Keratinocyte (primary cell): ENCODE data around the gene ELFN2. TPM values are rescaled to one million over a fixed set of nuclear protein-coding genes. Genes with fewer than 3 reads are reported as not detected.

Experiments
- DNase-seq: peaks from one replicate; pipeline ENCODE4 v3.0.0-alpha.2; 2011; ENCODE audit warnings: low read depth, missing footprints, low spot score
- FAIRE-seq: peaks from 2 replicates; lab custom pipeline; 2011; peaks lifted over from hg19 to GRCh38; lab: Jason Lieb, UNC
- H2AFZ ChIP-seq: 2 replicates; pipeline ENCODE4 v1.6.0; 2012; ENCODE audit warnings: low read length, control low read depth, inconsistent platforms; ENCODE audit not compliant: control insufficient read depth
- H3K27ac ChIP-seq: 2 replicates; pipeline ENCODE4 v1.5.1; 2011; ENCODE audit warnings: low read length; ENCODE audit not compliant: control insufficient read depth, insufficient read depth
- H3K27me3 ChIP-seq: 3 replicates; pipeline ENCODE4 v1.6.0; 2011; ENCODE audit warnings: low read length; ENCODE audit not compliant: control insufficient read depth, insufficient read depth; ENCODE audit errors: extremely low read depth
- H3K36me3 ChIP-seq, 2 experiments: 2 replicates in 1 of 2; 3 replicates in 1 of 2; pipeline ENCODE4 v1.5.1; 2011; ENCODE audit warnings: low read length in 2 of 2, mild to moderate bottlenecking in 1 of 2; ENCODE audit not compliant: control insufficient read depth in 2 of 2, insufficient read depth in 2 of 2; ENCODE audit errors: extremely low read depth in 1 of 2
- H3K4me1 ChIP-seq: 3 replicates; pipeline ENCODE4 v1.5.1; 2011; ENCODE audit warnings: low read length; ENCODE audit not compliant: control insufficient read depth, insufficient read depth; ENCODE audit errors: extremely low read depth
- H3K4me2 ChIP-seq: 3 replicates; pipeline ENCODE4 v1.6.0; 2011; ENCODE audit warnings: low read depth, low read length; ENCODE audit not compliant: control insufficient read depth, insufficient read depth; ENCODE audit errors: extremely low read depth
- H3K4me3 ChIP-seq, 3 experiments: fragments of 200-600 bp in 1 of 3; sonication (generic) in 1 of 3; 2 replicates in 2 of 3; 3 replicates in 1 of 3; pipeline ENCODE4 v1.5.1; 2011 to 2016; ENCODE audit warnings: low read length in 3 of 3, mild to moderate bottlenecking in 3 of 3, control low read depth in 2 of 3, inconsistent platforms in 1 of 3, low read depth in 1 of 3, mixed read lengths in 1 of 3, mixed run types in 1 of 3, moderate library complexity in 1 of 3; ENCODE audit not compliant: control insufficient read depth in 2 of 3, insufficient read depth in 2 of 3; ENCODE audit errors: extremely low read depth in 1 of 3
- H3K79me2 ChIP-seq: 2 replicates; pipeline ENCODE4 v1.6.0; 2012; ENCODE audit warnings: low read length; ENCODE audit not compliant: control insufficient read depth, insufficient read depth
- H3K9ac ChIP-seq: 3 replicates; pipeline ENCODE4 v1.6.0; 2011; ENCODE audit warnings: low read length; ENCODE audit not compliant: control insufficient read depth, insufficient read depth; ENCODE audit errors: extremely low read depth
- H3K9me1 ChIP-seq: 3 replicates; pipeline ENCODE4 v1.6.0; 2011; ENCODE audit warnings: low read length; ENCODE audit not compliant: control insufficient read depth, insufficient read depth; ENCODE audit errors: extremely low read depth
- H3K9me3 ChIP-seq: 2 replicates; pipeline ENCODE4 v1.5.1; 2012; ENCODE audit warnings: low read depth, low read length; ENCODE audit not compliant: control insufficient read depth
- H4K20me1 ChIP-seq: 3 replicates; pipeline ENCODE4 v1.6.0; 2011; ENCODE audit warnings: low read length; ENCODE audit not compliant: control insufficient read depth, insufficient read depth; ENCODE audit errors: extremely low read depth
- EZH2 ChIP-seq: IDR thresholded peaks from one replicate; pipeline ENCODE4 v1.6.1; 2012; ENCODE audit warnings: inconsistent platforms, mild to moderate bottlenecking, low read length, moderate library complexity
- dilution Hi-C: fragments of 300-500 bp; cut with MboI; formaldehyde crosslinking; loops from one replicate; pipeline ENCODE4 v1.7.0; 2020; ENCODE audit warnings: low sequenced_read_pairs; ENCODE audit not compliant: extremely low pct_ligation_motif_present
- polyA plus RNA-seq, 5 experiments: library from polyadenylated mRNA; depleted of rRNA in 3 of 5; stranded (reverse) in 3 of 5; stranded (forward) in 1 of 5; unstranded in 1 of 5; fragments of >200 nt; gene quantifications; 1 replicate in 1 of 5; 2 replicates in 3 of 5; 3 replicates in 1 of 5; pipeline versions ENCODE4 v1.2.1 to v1.2.3, GENCODE V29; 2011 to 2012; ENCODE audit warnings: missing spikeins in 2 of 5, low read depth in 1 of 5, low replicate concordance in 1 of 5
- TF ChIP-seq, protein P1 (sequence below), 3 experiments: IDR thresholded peaks in 1 of 3; conservative IDR thresholded peaks in 1 of 3; optimal IDR thresholded peaks in 1 of 3; 2 replicates in 2 of 3; 3 replicates in 1 of 3; pipeline versions ENCODE3 to v1.5.1; 2011; ENCODE audit warnings: low read length in 3 of 3, mild to moderate bottlenecking in 3 of 3, moderate library complexity in 2 of 3, control low read depth in 1 of 3, inconsistent platforms in 1 of 3; ENCODE audit not compliant: insufficient read depth in 2 of 3; ENCODE audit errors: extremely low read depth in 1 of 3

The ELFN2 gene
- polyA plus RNA-seq, 1 donor (not counting 4 experiments of a cell fraction or from before 2014, with no cell fraction given), result 0.13 TPM

DNA sequence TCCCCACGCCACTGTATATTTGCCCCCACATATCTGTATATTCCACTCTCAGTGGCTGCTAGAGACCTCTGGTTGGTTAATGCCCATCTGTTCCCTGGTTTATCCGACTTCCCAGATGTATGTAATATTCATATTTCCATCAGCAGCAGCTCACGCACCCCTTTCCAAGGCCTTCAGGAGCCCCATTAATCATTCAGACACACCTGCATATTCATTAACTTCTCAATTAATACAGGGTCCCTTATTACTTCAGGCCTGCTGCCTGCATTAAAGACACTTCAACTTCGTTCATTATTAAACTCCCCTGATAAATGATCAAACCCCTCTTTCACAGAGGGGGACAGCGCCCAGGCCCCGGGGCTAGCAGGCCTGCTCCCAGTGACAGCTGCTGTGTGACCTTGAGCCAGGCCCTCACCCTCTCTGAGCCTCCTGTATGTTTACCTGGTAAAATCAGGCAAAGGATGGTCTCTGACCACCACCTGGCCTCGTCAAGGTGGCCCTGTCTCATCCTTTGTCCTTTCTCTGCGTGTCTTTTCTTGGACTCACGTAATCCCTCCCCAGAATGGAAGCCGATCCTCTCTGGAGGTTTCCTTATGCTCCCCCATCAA lies 34.5 kb downstream of the ELFN2 start:
- DNase-seq (no peak), FAIRE-seq (no peak)
- H3K4me3 ChIP-seq, result no peak overlapping the region
- no peak for TF ChIP-seq EZH2
- TF ChIP-seq, protein P1, sequence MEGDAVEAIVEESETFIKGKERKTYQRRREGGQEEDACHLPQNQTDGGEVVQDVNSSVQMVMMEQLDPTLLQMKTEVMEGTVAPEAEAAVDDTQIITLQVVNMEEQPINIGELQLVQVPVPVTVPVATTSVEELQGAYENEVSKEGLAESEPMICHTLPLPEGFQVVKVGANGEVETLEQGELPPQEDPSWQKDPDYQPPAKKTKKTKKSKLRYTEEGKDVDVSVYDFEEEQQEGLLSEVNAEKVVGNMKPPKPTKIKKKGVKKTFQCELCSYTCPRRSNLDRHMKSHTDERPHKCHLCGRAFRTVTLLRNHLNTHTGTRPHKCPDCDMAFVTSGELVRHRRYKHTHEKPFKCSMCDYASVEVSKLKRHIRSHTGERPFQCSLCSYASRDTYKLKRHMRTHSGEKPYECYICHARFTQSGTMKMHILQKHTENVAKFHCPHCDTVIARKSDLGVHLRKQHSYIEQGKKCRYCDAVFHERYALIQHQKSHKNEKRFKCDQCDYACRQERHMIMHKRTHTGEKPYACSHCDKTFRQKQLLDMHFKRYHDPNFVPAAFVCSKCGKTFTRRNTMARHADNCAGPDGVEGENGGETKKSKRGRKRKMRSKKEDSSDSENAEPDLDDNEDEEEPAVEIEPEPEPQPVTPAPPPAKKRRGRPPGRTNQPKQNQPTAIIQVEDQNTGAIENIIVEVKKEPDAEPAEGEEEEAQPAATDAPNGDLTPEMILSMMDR (optimal IDR thresholded peaks at IDR 0.05 in 1 of 3, IDR thresholded peaks at IDR 0.05 in 1 of 3, conservative IDR thresholded peaks at IDR 0.05 in 1 of 3; ENCODE audit: extremely low read depth in 1 of 3, insufficient read depth in 2 of 3, low read length in 3 of 3), result no peak
- no peak overlapping the region for H2AFZ ChIP-seq
- no peak overlapping the region for H3K27ac ChIP-seq
- H3K9me3 ChIP-seq, result no peaks in the 10 kb centered on the region
- H3K9me1 ChIP-seq, result no peaks in the 10 kb centered on the region
- no peaks in the 10 kb centered on the region for H3K4me1 ChIP-seq
- dilution Hi-C loops, result no loop called here
- no peak overlapping the region for H3K4me2 ChIP-seq
- H3K79me2 ChIP-seq, result no peaks in the 10 kb centered on the region
- H3K36me3 ChIP-seq, result no peaks in the 10 kb centered on the region
- H4K20me1 ChIP-seq, result no peaks in the 10 kb centered on the region
- no peak overlapping the region for H3K9ac ChIP-seq
- peaks cover 10% of the 10 kb centered on the region for H3K27me3 ChIP-seq

DNA sequence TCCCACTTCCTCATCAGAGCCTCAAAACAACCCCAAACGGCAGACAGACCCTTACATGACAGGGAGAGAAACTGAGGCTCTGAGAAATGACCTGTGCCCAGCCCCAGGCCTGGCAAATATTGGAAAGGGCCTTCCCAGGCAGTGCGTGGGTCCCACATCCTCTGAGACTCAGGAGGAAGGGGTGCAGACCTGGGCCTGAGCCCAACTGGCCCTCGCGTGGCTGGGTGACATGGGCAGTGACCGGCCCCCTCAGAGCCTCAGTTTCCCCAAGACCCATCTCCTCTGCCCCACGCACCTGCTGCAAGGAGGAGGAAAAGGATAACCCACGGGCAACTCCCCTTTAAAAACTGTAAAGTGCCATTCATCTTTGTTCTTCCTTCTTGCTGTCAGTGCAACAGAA lies 35.6 kb downstream of the ELFN2 start:
- H3K79me2 ChIP-seq, result no peaks in the 10 kb centered on the region
- H2AFZ ChIP-seq, result no peak overlapping the region
- no peaks in the 10 kb centered on the region for H4K20me1 ChIP-seq

More for the DNA sequence above, 35.6 kb downstream of the ELFN2 start:
- H3K27ac ChIP-seq, result no peak overlapping the region
- TF ChIP-seq EZH2, result no peak
- TF ChIP-seq, protein P1 (optimal IDR thresholded peaks at IDR 0.05 in 1 of 3, IDR thresholded peaks at IDR 0.05 in 1 of 3, conservative IDR thresholded peaks at IDR 0.05 in 1 of 3; ENCODE audit: extremely low read depth in 1 of 3, insufficient read depth in 2 of 3, low read length in 3 of 3), result no peak
- no peak overlapping the region for H3K4me2 ChIP-seq
- DNase-seq, result no peak
- H3K27me3 ChIP-seq, result peaks cover 21% of the 10 kb centered on the region
- dilution Hi-C loops, result no loop called here
- H3K36me3 ChIP-seq, result no peaks in the 10 kb centered on the region
- no peak overlapping the region for H3K9ac ChIP-seq
- no peaks in the 10 kb centered on the region for H3K4me1 ChIP-seq
- FAIRE-seq, result no peak
- no peaks in the 10 kb centered on the region for H3K9me1 ChIP-seq
- H3K9me3 ChIP-seq, result no peaks in the 10 kb centered on the region
- H3K4me3 ChIP-seq, result no peak overlapping the region
